ENCODE measurements around the gene PPP2R2C.

Gene PPP2R2C

DNA sequence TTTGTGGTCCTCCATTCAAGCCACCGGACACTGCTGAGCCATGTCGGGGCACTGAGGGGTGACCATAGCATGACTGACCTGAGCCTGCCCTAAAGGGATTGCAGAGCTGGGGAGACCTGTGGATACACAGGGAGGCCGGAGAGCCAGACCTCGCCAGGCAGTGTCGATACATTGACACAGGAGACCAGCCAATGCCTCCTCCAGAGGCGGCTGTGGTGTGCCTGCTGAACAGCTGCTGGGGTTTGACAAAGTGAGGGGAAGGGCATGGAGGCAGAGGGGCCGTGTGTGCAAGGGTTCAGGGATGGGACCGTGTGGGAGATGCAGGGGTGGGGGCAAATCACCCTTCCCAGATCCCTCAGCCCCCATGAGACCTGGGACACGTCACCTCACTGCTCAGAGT lies 48.0 kb downstream of the PPP2R2C start:
- Histone ChIP-seq H3K9me3 (no peaks in the 10 kb centered on the region), H3K4me1 (no peaks in the 10 kb centered on the region), H3K27me3 (no peaks in the 10 kb centered on the region), H3K4me3 (ENCODE audit: low read depth, low read length) (no peak overlapping the region), H3K36me3 (no peaks in the 10 kb centered on the region)
- no peak for DNase-seq
- TF ChIP-seq, protein P1, sequence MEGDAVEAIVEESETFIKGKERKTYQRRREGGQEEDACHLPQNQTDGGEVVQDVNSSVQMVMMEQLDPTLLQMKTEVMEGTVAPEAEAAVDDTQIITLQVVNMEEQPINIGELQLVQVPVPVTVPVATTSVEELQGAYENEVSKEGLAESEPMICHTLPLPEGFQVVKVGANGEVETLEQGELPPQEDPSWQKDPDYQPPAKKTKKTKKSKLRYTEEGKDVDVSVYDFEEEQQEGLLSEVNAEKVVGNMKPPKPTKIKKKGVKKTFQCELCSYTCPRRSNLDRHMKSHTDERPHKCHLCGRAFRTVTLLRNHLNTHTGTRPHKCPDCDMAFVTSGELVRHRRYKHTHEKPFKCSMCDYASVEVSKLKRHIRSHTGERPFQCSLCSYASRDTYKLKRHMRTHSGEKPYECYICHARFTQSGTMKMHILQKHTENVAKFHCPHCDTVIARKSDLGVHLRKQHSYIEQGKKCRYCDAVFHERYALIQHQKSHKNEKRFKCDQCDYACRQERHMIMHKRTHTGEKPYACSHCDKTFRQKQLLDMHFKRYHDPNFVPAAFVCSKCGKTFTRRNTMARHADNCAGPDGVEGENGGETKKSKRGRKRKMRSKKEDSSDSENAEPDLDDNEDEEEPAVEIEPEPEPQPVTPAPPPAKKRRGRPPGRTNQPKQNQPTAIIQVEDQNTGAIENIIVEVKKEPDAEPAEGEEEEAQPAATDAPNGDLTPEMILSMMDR (IDR thresholded peaks at IDR 0.05; ENCODE audit: low read depth, low read length): no peak

DNA sequence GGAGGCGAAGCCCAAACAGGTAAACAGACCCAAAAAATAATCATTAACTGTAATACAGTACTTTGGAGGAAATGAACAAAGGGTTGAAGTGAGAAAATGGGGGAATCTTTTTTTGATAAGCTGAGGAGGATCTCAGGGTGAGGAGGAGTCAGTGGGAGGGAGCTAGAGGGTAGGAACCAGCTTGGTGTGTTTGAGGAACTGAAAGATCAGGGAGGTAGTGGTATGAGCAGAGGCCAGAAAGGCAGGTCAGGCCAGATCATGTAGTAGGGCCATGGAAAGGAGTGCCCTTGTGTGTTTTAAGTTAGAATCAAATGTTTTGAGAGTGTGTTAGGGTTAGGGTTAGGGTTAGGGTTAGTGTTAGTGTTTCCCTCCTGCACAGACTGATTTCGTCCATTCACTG lies 48.8 kb downstream of the PPP2R2C start:
- no peak for DNase-seq
- H3K27me3 ChIP-seq: no peaks in the 10 kb centered on the region

DNA sequence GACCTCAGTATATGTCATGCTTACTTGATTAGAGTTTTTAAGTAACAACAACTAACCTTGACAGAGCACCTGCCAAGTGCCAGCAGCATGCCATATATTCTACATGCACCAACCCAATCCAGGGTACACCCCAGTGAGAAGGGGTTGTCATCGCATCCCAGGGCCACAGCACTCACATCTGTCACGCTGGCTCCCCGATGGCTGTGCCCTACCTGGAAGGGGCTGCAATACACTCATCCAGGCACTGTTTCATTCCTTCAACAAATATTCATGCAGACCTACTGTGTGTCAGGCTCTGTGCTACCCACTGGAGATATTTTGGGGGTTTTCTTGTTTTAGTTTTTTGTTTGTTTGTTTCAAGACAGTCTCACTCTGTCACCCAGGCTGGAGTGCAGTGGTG lies 49.5 kb downstream of the PPP2R2C start:
- H3K36me3 ChIP-seq: no peaks in the 10 kb centered on the region
- H3K4me1 ChIP-seq: no peaks in the 10 kb centered on the region
- DNase-seq: no peak
- TF ChIP-seq, protein P1 (IDR thresholded peaks at IDR 0.05; ENCODE audit: low read depth, low read length): no peak
- H3K27me3 ChIP-seq: no peaks in the 10 kb centered on the region
- H3K4me3 ChIP-seq (ENCODE audit: low read depth, low read length): no peak overlapping the region
- H3K9me3 ChIP-seq: no peaks in the 10 kb centered on the region

More for the DNA sequence above, 48.8 kb downstream of the PPP2R2C start:
- TF ChIP-seq, protein P1 (IDR thresholded peaks at IDR 0.05; ENCODE audit: low read depth, low read length): no peak
- no peaks in the 10 kb centered on the region for H3K4me1 ChIP-seq
- H3K36me3 ChIP-seq: no peaks in the 10 kb centered on the region
- H3K9me3 ChIP-seq: no peaks in the 10 kb centered on the region
- no peak overlapping the region for H3K4me3 ChIP-seq (ENCODE audit: low read depth, low read length)

DNA sequence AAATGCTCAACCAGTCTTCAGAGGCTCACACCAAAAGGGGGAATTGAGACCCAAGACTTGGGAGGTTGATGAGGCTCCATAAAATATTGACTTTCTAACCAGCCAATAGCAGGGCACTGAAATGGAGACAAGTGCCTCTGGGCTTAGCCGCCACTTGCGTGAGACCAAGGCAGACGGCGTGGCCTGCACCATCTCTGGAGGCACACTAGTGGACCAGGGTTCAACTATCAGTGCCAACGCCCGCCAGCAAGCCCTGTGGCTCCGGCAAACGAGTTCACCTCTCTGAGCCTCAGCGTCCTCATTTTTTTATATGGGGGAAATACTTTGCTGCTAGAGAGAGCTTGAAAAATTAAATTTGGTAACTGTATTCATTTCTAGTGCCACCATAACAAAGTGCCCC lies 50.3 kb downstream of the PPP2R2C start:
- TF ChIP-seq, protein P1 (IDR thresholded peaks at IDR 0.05; ENCODE audit: low read depth, low read length): no peak
- no peaks in the 10 kb centered on the region for H3K4me1 ChIP-seq
- H3K27me3 ChIP-seq: no peaks in the 10 kb centered on the region
- no peak for DNase-seq
- no peak overlapping the region for H3K4me3 ChIP-seq (ENCODE audit: low read depth, low read length)
- no peaks in the 10 kb centered on the region for H3K36me3 ChIP-seq
- H3K9me3 ChIP-seq: no peaks in the 10 kb centered on the region

DNA sequence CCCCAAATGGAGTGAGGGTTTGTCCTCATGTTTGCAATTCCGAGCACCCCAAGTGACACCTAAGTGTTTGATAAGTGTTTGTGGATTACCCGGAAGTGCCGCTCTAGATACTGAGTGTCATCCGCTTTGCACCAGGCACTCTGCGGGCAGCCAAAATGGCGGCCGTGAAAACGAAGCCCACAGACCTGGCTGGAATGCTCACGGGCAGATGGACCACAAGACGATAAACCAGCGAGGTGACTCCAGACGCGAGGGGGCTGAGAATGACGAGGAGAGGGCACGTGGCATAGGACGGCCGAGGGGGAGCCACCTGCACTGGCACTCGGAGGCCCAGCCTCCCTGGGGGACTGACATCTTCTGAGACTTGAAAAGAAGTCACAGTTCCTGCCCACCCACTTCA lies 51.0 kb downstream of the PPP2R2C start:
- H3K4me3 ChIP-seq (ENCODE audit: low read depth, low read length): no peak overlapping the region
- no peak for DNase-seq
- no peaks in the 10 kb centered on the region for H3K4me1 ChIP-seq
- H3K27me3 ChIP-seq: no peaks in the 10 kb centered on the region
- TF ChIP-seq, protein P1 (IDR thresholded peaks at IDR 0.05; ENCODE audit: low read depth, low read length): no peak
- H3K36me3 ChIP-seq: no peaks in the 10 kb centered on the region
- no peaks in the 10 kb centered on the region for H3K9me3 ChIP-seq

DNA sequence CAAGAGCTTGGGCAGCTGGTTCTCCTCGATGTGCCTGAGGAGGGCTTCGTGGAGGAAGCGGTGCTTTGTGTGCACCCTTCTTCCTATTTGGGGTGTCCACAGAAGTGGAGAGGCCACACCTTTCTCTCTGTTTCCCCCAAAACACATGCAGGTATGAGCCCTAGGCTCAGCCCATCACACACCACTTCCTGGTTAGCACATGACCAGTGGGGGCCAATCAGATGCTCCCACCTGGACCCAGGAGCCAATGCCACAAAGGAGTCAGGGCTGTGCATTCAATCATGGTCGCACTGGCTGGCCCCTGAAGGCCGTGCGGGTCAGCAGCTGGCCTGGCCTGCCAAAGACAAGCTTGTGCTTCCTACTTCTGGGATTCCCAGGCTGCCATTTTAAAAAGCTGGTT lies 51.4 kb downstream of the PPP2R2C start:
- TF ChIP-seq, protein P1 (IDR thresholded peaks at IDR 0.05; ENCODE audit: low read depth, low read length): no peak
- H3K27me3 ChIP-seq: no peaks in the 10 kb centered on the region
- no peaks in the 10 kb centered on the region for H3K4me1 ChIP-seq
- no peaks in the 10 kb centered on the region for H3K9me3 ChIP-seq
- H3K4me3 ChIP-seq (ENCODE audit: low read depth, low read length): no peak overlapping the region
- DNase-seq: no peak
- no peaks in the 10 kb centered on the region for H3K36me3 ChIP-seq
